Measurements from ENCODE around the gene CPA5. TPM values are rescaled to one million over a fixed set of nuclear protein-coding genes. Genes with fewer than 3 reads are reported as not detected.

The CPA5 gene
- total RNA-seq, 1 donor from 2014 or later = not detected

- DNase-seq (ENCODE audit: low read depth) = no peak
- no peaks in the 10 kb centered on the region for H3K27me3 ChIP-seq (ENCODE audit: control insufficient read depth, insufficient read depth, low read length)
- H3K4me3 ChIP-seq (ENCODE audit: low read depth, low read length) = no peak overlapping the region
- no peak for TF ChIP-seq CTCF (IDR thresholded peaks at IDR 0.05; ENCODE audit: insufficient read depth, low read length, poor library complexity, severe bottlenecking)
- H3K36me3 ChIP-seq (ENCODE audit: control insufficient read depth, insufficient read depth, low read length) = no peaks in the 10 kb centered on the region
Observed at GRCh38 chr7:130359276-130359857, 14.8 kb downstream of the CPA5 start.

GRCh38 chr7:130360518-130360917 is 15.9 kb downstream of the CPA5 start:
- no peaks in the 10 kb centered on the region for H3K27me3 ChIP-seq (ENCODE audit: control insufficient read depth, insufficient read depth, low read length)
- DNase-seq (ENCODE audit: low read depth) = no peak
- TF ChIP-seq CTCF (IDR thresholded peaks at IDR 0.05; ENCODE audit: insufficient read depth, low read length, poor library complexity, severe bottlenecking) = no peak
- H3K4me3 ChIP-seq (ENCODE audit: low read depth, low read length) = no peak overlapping the region
- H3K36me3 ChIP-seq (ENCODE audit: control insufficient read depth, insufficient read depth, low read length) = no peaks in the 10 kb centered on the region

- no peak overlapping the region for H3K4me3 ChIP-seq (ENCODE audit: low read depth, low read length)
- no peaks in the 10 kb centered on the region for H3K27me3 ChIP-seq (ENCODE audit: control insufficient read depth, insufficient read depth, low read length)
- no peak for DNase-seq (ENCODE audit: low read depth)
- H3K36me3 ChIP-seq (ENCODE audit: control insufficient read depth, insufficient read depth, low read length) = no peaks in the 10 kb centered on the region
- TF ChIP-seq CTCF (IDR thresholded peaks at IDR 0.05; ENCODE audit: insufficient read depth, low read length, poor library complexity, severe bottlenecking) = no peak
Observed at GRCh38 chr7:130361681-130362080, 17.1 kb downstream of the CPA5 start.

DNA sequence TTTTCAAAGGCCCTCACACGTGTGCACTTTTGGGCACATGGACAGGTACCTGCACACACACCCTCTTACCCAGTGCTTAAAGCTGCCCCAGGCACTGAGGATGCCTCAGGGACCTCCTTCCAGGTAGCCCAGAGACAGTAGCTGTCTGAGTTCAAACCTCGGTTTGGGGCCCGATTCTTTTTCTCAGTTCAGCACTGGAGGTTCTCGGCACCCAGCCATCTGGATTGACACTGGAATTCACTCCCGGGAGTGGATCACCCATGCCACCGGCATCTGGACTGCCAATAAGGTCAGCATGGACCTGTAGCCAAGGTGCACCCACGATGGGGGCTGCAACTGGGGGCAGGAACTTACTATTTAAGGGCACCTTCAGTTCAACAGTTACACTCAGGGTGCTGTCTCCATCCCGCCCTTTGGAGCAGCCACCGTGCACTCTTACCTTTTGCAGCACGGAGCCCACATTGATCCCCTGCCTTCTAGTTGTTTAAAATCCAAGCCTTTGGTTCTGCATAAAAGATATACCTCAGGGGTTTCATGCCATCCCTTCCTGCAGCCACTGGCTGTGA is 17.7 kb downstream of the CPA5 start:
- Histone ChIP-seq H3K4me3 (ENCODE audit: low read depth, low read length) (no peak overlapping the region), H3K36me3 (ENCODE audit: control insufficient read depth, insufficient read depth, low read length) (no peaks in the 10 kb centered on the region), H3K27me3 (ENCODE audit: control insufficient read depth, insufficient read depth, low read length) (no peaks in the 10 kb centered on the region)
- DNase-seq (ENCODE audit: low read depth) = no peak
- no peak for TF ChIP-seq CTCF (IDR thresholded peaks at IDR 0.05; ENCODE audit: insufficient read depth, low read length, poor library complexity, severe bottlenecking)

GRCh38 chr7:130363026-130363847 is 18.6 kb downstream of the CPA5 start:
- no peak for TF ChIP-seq CTCF (IDR thresholded peaks at IDR 0.05; ENCODE audit: insufficient read depth, low read length, poor library complexity, severe bottlenecking)
- no peaks in the 10 kb centered on the region for H3K27me3 ChIP-seq (ENCODE audit: control insufficient read depth, insufficient read depth, low read length)
- DNase-seq (ENCODE audit: low read depth) = peak; percentile 97
- H3K36me3 ChIP-seq (ENCODE audit: control insufficient read depth, insufficient read depth, low read length) = no peaks in the 10 kb centered on the region
- no peak overlapping the region for H3K4me3 ChIP-seq (ENCODE audit: low read depth, low read length)

All from kidney epithelial cell (primary cell).